K562 (cell line): ENCODE results near the gene IL17RC. TPM values are rescaled to one million over a fixed set of nuclear protein-coding genes. Genes with fewer than 3 reads are reported as not detected.
A peak's percentile ranks its signal among the peaks of the same experiment; 100 is the strongest.

Experiments
- ATAC-seq: fragments of 200-7000 bp; cut with Tn5 transposase; 3 replicates; pipeline ENCODE4 v1.9.1; 2020; ENCODE audit warnings: moderate library complexity
- BruUV-seq: library from RNA; stranded (reverse); fragments of 400-500 nt; replicated peaks from 2 replicates; lab custom pipeline; 2021; lab: Mats Ljungman, UMichigan
- CTCF ChIA-PET: fragments of 300-600 bp; formaldehyde crosslinking; extraction: SDS; loops from one replicate; lab custom pipeline; 2021; ENCODE audit warnings: low intra/inter-chr PET ratio; lab: Yijun Ruan, JAX
- POLR2A ChIA-PET: fragments of 300-600, 350-650 bp; sonication (Branson Sonifier 250); formaldehyde crosslinking; extraction: SDS; loops from one replicate; lab custom pipeline; 2021; ENCODE audit warnings: antibody characterized with exemption, inconsistent platforms; lab: Yijun Ruan, JAX
- DNase-seq, 4 experiments: peaks; one replicate each; pipeline versions ENCODE4 v3.0.0 to v3.0.0-alpha.2; 2011 to 2018; ENCODE audit warnings: low spot score in 3 of 4, mixed read lengths in 3 of 4; ENCODE audit errors: extremely low read depth in 1 of 4
- FAIRE-seq: peaks from 2 replicates; lab custom pipeline; 2011; peaks lifted over from hg19 to GRCh38; lab: Jason Lieb, UNC
- H2AFZ ChIP-seq: 2 replicates; pipeline ENCODE4 v1.6.0; 2011; ENCODE audit warnings: low read depth, low read length, control low read depth, inconsistent platforms
- H3K27ac ChIP-seq: fragments of 200-600 bp; 3 replicates; pipeline ENCODE4 v1.8.0; 2011; ENCODE audit warnings: low read depth, mild to moderate bottlenecking, control low read depth, inconsistent platforms, low read length, moderate library complexity, mixed read lengths; ENCODE audit errors: extremely low read depth
- H3K27me3 ChIP-seq, 2 experiments: fragments of 300-600 bp in 1 of 2; 2 replicates in 1 of 2; 3 replicates in 1 of 2; pipeline versions ENCODE4 v1.6.0 to v1.8.0; 2011; ENCODE audit warnings: inconsistent platforms in 2 of 2, low read length in 2 of 2, mild to moderate bottlenecking in 1 of 2, mixed read lengths in 1 of 2, moderate library complexity in 1 of 2; ENCODE audit not compliant: control insufficient read depth in 2 of 2, insufficient read depth in 2 of 2
- H3K36me3 ChIP-seq: fragments of 300-600 bp; 3 replicates; pipeline ENCODE4 v1.8.0; 2011; ENCODE audit warnings: mild to moderate bottlenecking, low read length, inconsistent platforms; ENCODE audit not compliant: control insufficient read depth, insufficient read depth
- H3K4me1 ChIP-seq, 2 experiments: fragments of 200-600 bp in 1 of 2; replicated peaks in 1 of 2; 2 replicates in 1 of 2; 3 replicates in 1 of 2; pipeline versions ENCODE4 v1.5.1 to v1.8.0; 2011; ENCODE audit warnings: inconsistent platforms in 2 of 2, low read length in 2 of 2, mild to moderate bottlenecking in 1 of 2, mixed read lengths in 1 of 2, moderate library complexity in 1 of 2; ENCODE audit not compliant: control insufficient read depth in 2 of 2, insufficient read depth in 2 of 2
- H3K4me2 ChIP-seq: 2 replicates; pipeline ENCODE4 v1.6.1; 2011; ENCODE audit warnings: low read length, control low read depth, inconsistent platforms, mixed read lengths; ENCODE audit not compliant: insufficient read depth
- H3K4me3 ChIP-seq: fragments of 200-600 bp; sonication (generic), shearing (Covaris generic); 2 replicates; pipeline ENCODE4 v1.5.1; 2016; ENCODE audit warnings: control low read depth, inconsistent platforms
- H3K79me2 ChIP-seq: fragments of 200-600 bp; 3 replicates; pipeline ENCODE4 v1.8.0; 2011; ENCODE audit warnings: low read length, inconsistent platforms; ENCODE audit not compliant: control insufficient read depth, insufficient read depth
- H3K9ac ChIP-seq, 2 experiments: 2 replicates each; pipeline versions ENCODE4 v1.6.0 to v1.6.1; 2011; ENCODE audit warnings: low read depth in 2 of 2, low read length in 2 of 2, control low read depth in 1 of 2, inconsistent platforms in 1 of 2, mild to moderate bottlenecking in 1 of 2, mixed read lengths in 1 of 2; ENCODE audit not compliant: insufficient read depth in 1 of 2
- H3K9me1 ChIP-seq: one replicate; pipeline ENCODE4 v1.6.0; 2011; ENCODE audit warnings: inconsistent platforms, mild to moderate bottlenecking, low read length, moderate library complexity; ENCODE audit not compliant: control insufficient read depth, insufficient read depth
- H3K9me3 ChIP-seq: replicated peaks from 2 replicates; pipeline ENCODE4 v1.5.1; 2011; ENCODE audit warnings: low read depth, low read length, inconsistent platforms; ENCODE audit not compliant: control insufficient read depth, insufficient read depth
- H4K20me1 ChIP-seq: replicated peaks from 2 replicates; pipeline ENCODE4 v1.6.1; 2011; ENCODE audit warnings: low read length, inconsistent platforms, mixed read lengths; ENCODE audit not compliant: control insufficient read depth, insufficient read depth
- FOXM1 ChIP-seq, 2 experiments: fragments of 450-650 bp in 1 of 2; sonication (generic) in 1 of 2; formaldehyde crosslinking in 1 of 2; IDR thresholded peaks; 2 replicates each; pipeline versions ENCODE4 v1.6.1 to v1.9.0; 2017 to 2022; ENCODE audit warnings: low read depth in 2 of 2, mild to moderate bottlenecking in 2 of 2, missing genetic modification reagents in 1 of 2, moderate library complexity in 1 of 2
- MGA ChIP-seq: fragments of 450-650 bp; IDR thresholded peaks from 2 replicates; pipeline ENCODE4 v1.6.1; 2016; ENCODE audit warnings: mild to moderate bottlenecking, moderate library complexity
- SMAD1 ChIP-seq: fragments of 150-350 bp; IDR thresholded peaks from 2 replicates; pipeline ENCODE4 v1.6.1; 2014; ENCODE audit warnings: low read length, low read depth; ENCODE audit not compliant: partially characterized antibody
- ZBTB33 ChIP-seq: sonication (generic); formaldehyde crosslinking; IDR thresholded peaks from 2 replicates; pipeline ENCODE4 v1.8.1; 2023; ENCODE audit warnings: mild to moderate bottlenecking, missing genetic modification reagents
- WGBS: fragments of 100-300 bp; shearing (Covaris generic); methylation state at CpG from one replicate; pipeline ENCODE4 v1.1.6; 2016; ENCODE audit warnings: low coverage, mixed read lengths; ENCODE audit not compliant: insufficient coverage; ENCODE audit errors: missing lambda C conversion rate; 5-methylcytosine and 5-hydroxymethylcytosine counted together
- in situ Hi-C: fragments of 300-500 bp; cut with MboI; formaldehyde crosslinking; loops from 4 replicates; pipeline ENCODE4 v1.15.0; 2018; ENCODE audit warnings: inconsistent platforms, mixed read lengths
- intact Hi-C: fragments of 100-400 bp; cut with micrococcal nuclease; formaldehyde crosslinking; loops from 2 replicates; pipeline ENCODE4 v1.14.2; 2022
- polyA plus RNA-seq, 8 experiments: library from polyadenylated mRNA; depleted of rRNA in 4 of 8; stranded (reverse) in 5 of 8; unstranded in 3 of 8; fragments of >200 nt; fragmentation: Nextera tagmentation in 2 of 8; fragmentation: Illumina TruSeq in 1 of 8; extraction: Ambion mirVana in 2 of 8; extraction: Trizol in 1 of 8; gene quantifications; 2 replicates each; pipeline versions ENCODE4 v1.2.1 to v1.2.3, GENCODE V29; 2011 to 2014; ENCODE audit warnings: inconsistent platforms in 1 of 8, missing spikeins in 1 of 8
- total RNA-seq, 7 experiments: library from RNA; depleted of rRNA in 6 of 7; stranded (reverse); fragments of >200 nt in 6 of 7; fragmentation: Illumina TruSeq in 2 of 7; extraction: Trizol in 2 of 7; gene quantifications; 2 replicates each; pipeline versions ENCODE4 v1.2.1 to v1.2.3, GENCODE V29; 2011 to 2021; ENCODE audit warnings: low replicate concordance in 1 of 7

Gene IL17RC
- total and polyA plus RNA-seq, 9 of the 15 experiments (the other 6 are each of a cell fraction or from before 2014, with no cell fraction given) = 0.15 to 11.4 (median 7.1) TPM; not detected in 1

GRCh38 chr3:9946112-9947024 lies 29.5 kb downstream of the IL17RC start:
- WGBS = 96% methylated on average over 64 of the region's 90 CpGs
- ChIA-PET POLR2A (interaction anchor here (1.2 to 2.0 kb wide), 2 partner anchors 11 to 14 kb away, joined by 3 to 8 read pairs; no protein-coding TSS in a partner anchor), CTCF (no interaction called here)
- H3K9me1 ChIP-seq = no peaks in the 10 kb centered on the region
- no peak for DNase-seq
- no peak overlapping the region for H2AFZ ChIP-seq
- no peaks in the 10 kb centered on the region for H3K9me3 ChIP-seq
- H3K27ac ChIP-seq = no peak overlapping the region
- peaks cover 14% of the 10 kb centered on the region; the same call in 1 of the 3 replicates for H3K36me3 ChIP-seq
- H4K20me1 ChIP-seq = no peaks in the 10 kb centered on the region
- H3K4me1 ChIP-seq = peaks cover under 1 to 31% of the 10 kb centered on the region in 2 experiments; a peak in 4 of 5 replicates
- no peaks in the 10 kb centered on the region for H3K27me3 ChIP-seq
- no peak overlapping the region for H3K9ac ChIP-seq
- H3K4me2 ChIP-seq = no peak overlapping the region
- intact Hi-C loops = no loop called here
- BruUV-seq = no TSS peak
- H3K79me2 ChIP-seq = no peaks in the 10 kb centered on the region
- no peak for ATAC-seq
- no peak overlapping the region for H3K4me3 ChIP-seq
- in situ Hi-C loops = no loop called here
- FAIRE-seq = no peak
- TF ChIP-seq FOXM1 (IDR thresholded peaks at IDR 0.05; ENCODE audit: low read depth) (no peak), FOXM1 (CRISPR knock-in tag; IDR thresholded peaks at IDR 0.05; ENCODE audit: low read depth) (no peak), ZBTB33 (peak; percentile 92), MGA (no peak), SMAD1 (no peak)
